SKM-1 treated with dmso at 0.1 percent for 144 hours (cell line): ENCODE data around the gene PIGS.
A peak's percentile ranks its signal among the peaks of the same experiment; 100 is the strongest.
"Not testable (repeated sequence)": the region's sequence is repeated elsewhere in the genome, so short reads cannot be mapped to it uniquely, and the experiment has no call there.

Source experiments
- DNase-seq: peaks from one replicate; lab custom pipeline; 2025; ENCODE audit not compliant: unreplicated experiment; lab: John Stamatoyannopoulos, UW

The PIGS gene

GRCh38 chr17:28571361-28572122 is at the start of gene PIGS:
Gene PIGS, minus strand, starts transcription at chr17:28571524. Its CDS starts 28 bp downstream, at chr17:28571496.
- DNase-seq: peak; percentile 87

GRCh38 chr17:28620010-28620409 is 48.7 kb upstream of the PIGS start:
- DNase-seq: no peak

- DNase-seq: no peak
These were observed 47.1 kb upstream of the PIGS start for GRCh38 chr17:28618464-28618863.

GRCh38 chr17:28616281-28616680 is 45.0 kb upstream of the PIGS start:
- no peak for DNase-seq

DNA sequence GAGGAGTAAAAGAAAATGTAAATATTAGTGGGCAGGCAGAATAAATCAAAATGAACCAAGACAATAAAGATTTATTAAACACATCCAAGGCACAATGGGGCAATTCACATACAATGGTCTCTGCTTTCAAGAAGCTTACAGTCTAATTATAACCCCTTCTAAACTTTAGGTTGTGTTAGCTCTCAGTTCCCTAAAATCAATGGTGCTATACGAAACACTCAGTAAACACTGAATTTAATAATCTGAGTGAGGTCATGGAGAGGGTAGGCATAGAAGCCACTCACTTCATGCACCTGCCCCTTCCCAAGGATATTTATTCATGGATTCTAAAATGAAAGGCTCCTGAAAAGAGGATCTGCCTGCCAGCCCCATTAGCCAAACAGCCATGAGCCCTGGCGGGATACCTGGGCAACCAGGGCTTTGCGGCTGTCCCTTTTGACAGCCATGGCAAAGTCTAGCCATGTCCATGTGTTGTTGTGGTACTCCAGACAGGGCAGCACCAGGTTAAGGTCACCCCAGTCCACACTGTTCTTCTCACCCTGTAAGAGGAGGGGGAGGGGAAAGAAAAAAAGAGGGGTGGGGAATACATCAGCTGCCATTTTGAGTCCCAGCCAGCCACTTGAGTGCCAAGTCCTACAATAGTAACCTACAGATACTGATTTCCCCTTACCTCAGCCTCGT is 44.1 kb upstream of the PIGS start:
- no peak for DNase-seq

GRCh38 chr17:28613931-28614381 is 42.6 kb upstream of the PIGS start, which contains the start of gene RSKR:
Gene RSKR, minus strand, starts transcription at chr17:28614185. Its CDS starts 24 bp downstream, at chr17:28614161.
- no peak for DNase-seq

DNA sequence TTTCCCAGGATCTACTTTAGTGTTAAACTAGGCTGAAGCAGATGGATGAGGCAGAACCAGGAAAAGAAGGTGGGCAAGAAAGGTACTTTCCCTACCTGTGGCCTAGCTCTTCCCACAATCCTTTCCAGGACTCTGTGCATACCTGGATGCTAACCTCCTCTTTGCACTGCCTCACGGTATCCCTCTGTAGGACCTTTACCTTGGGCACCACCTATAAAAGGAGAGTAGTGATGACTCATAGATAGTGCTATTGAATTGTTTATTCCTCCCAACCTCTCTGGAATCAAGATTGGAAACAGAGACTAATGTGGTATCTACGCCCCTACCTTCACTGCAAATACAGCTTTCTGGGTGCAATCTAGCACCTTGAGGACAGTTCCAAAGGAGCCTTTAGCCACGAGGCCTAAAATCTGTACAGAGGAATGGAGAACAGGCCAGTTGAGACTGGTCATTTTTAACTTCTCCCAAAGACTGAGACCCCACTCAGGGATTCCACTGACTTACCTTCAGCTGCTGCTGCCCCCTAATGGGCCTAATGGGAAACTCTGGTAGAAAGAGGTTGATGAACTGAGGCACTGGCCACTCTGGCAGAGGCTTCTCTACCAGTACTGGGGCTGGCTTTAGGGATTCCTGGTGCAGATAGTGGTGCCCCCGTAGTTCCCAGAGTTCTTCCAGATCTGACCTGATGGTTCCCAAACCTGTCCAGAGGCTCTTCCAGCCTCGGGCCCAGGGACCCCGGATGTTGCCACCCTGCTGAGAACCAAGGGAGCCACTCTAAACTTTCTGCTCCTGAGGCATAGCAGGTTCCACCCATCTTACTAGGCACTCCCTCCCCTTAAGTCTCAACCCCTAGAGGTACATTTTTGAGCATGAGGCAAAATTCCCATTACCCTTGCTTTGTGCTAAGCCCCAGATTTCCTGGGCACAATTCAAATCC is 41.9 kb upstream of the PIGS start:
- no peak for DNase-seq

DNA sequence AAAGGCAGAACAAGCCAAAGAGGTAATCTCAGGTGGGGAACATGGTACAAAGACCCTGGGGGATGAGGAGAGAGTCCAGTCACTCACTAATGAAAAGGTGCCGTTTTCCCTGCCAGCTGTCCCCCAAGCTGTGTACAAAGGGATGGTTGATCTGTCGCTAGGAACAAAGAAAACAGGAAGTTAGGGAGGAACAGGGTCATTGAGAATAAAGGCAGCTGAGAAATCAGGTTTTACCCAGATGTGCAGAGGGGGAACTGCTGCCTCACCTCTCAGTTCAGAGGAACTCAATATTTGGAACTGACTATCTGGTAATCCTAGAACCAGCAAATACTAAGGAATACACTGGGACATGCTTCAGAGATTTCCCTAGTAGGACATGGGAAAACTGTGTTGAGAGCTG is 41.2 kb upstream of the PIGS start:
- no peak for DNase-seq

GRCh38 chr17:28610376-28610775 is 39.1 kb upstream of the PIGS start:
- no peak for DNase-seq

DNA sequence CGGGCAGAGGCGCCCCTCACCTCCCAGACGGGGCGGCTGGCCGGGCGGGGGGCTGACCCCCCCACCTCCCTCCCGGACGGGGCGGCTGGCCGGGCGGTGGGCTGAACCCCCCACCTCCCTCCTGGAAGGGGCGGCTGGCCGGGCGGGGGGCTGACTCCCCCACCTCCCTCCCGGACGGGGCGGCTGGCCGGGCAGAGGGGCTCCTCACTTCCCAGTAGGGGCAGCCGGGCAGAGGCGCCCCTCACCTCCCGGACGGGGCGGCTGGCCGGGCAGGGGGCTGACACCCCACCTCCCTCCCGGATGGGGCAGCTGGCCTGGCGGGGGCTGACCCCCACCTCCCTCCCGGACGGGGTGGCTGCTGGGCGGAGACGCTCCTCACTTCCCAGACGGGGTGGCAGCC is 32.7 kb upstream of the PIGS start:
- not testable (repeated sequence) for DNase-seq

GRCh38 chr17:28599311-28600184 is 28.2 kb upstream of the PIGS start:
- peak; percentile 68 for DNase-seq

GRCh38 chr17:28598799-28599310 is 27.5 kb upstream of the PIGS start, which contains the start of gene SPAG5:
Gene SPAG5, minus strand, starts transcription at chr17:28599025. Its CDS starts 79 bp downstream, at chr17:28598946.
- peak; percentile 89 for DNase-seq

DNA sequence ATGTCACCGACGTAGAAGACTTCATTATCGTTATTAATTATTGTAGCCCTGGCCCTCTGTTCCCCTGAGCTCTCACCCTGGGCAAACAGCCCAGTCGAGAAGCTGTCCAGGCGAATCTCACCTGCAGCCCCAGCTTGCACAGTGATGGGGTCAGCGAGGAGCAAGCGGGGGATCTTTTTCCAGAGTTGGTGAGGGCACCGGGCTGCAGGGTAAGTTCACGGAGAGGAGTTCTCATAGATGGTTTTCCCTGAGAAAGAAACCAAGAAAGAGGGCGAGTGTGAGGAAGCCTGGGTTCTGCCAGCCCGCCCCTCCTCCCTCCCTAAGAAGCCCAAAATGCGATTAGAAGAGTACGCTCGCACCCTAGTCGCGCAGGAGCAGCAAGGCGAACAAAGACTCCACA is 27.1 kb upstream of the PIGS start:
- peak; percentile 50 for DNase-seq

- no peak for DNase-seq
These were observed 26.5 kb upstream of the PIGS start for GRCh38 chr17:28597606-28598383.

GRCh38 chr17:28592260-28592659 is 20.9 kb upstream of the PIGS start:
- DNase-seq: no peak

DNA sequence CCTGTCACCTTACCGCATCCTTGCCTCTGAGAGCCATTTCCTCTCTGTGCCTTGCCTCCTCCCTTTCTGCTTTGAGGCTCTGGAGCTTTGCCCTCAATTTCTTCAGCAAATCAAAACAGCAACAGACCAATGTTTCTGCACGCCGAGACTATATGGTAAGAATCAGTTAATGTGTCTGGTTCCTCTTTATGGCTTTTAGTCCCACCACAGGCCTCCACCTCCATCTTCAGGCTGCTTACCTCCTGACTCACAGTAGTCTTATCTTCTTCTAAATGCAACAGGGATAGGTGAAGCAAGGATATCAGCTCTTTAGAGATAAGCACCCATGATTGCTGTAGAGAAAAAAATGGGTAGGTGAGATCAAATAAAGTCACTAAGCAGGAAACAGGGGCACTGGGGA is 14.5 kb upstream of the PIGS start:
- no peak for DNase-seq

DNA sequence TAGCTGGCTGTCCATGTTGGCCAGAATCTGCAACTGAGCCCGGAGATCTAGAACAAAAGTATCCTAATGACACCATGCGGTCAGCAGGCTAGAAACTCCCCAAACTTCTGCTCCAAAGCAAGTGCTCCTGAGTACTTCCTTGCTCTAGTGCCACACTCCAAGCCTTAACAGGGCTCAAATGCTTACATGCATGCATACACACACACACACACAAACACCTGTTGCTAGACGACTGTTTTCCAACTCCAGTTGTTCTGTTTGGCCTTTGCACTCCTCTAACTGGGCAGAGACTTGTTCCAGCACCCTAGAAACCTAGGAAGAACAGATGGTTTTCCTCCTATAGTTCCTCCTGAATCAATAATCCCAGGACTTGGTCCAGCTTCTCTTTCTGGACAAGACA is 13.1 kb upstream of the PIGS start:
- no peak for DNase-seq

DNA sequence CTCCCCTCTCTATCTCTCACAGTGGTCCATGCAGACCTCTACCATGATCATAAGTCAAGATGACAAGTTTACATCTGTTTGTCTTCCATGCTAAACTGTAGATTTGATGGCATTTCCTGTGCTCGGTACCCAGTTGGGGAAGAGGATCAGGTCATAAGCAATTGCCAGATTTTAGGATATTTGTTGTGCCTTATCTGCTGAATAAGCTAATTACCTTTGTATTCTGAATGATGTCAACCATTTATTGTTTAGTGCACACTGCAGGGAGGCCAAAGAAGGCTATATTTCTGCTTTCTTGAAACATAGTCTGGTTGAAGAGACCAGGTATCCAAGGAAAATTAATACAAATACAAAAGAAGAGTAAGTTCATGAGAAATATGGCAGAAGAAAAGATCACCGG is 11.2 kb upstream of the PIGS start:
- DNase-seq: no peak

- no peak for DNase-seq
These were observed 9.6 kb upstream of the PIGS start for GRCh38 chr17:28580959-28581358.
